DND-41 (cell line): ENCODE measurements around the gene GALR3.
"Not testable (repeated sequence)": the region's sequence is repeated elsewhere in the genome, so short reads cannot be mapped to it uniquely, and the experiment has no call there.

Source experiments
- ATAC-seq: fragments of 200-7000 bp; cut with Tn5 transposase; 3 replicates; pipeline ENCODE4 v1.9.1; 2021; ENCODE audit warnings: low read depth; ENCODE audit not compliant: insufficient read depth
- DNase-seq: peaks from one replicate; pipeline ENCODE4 v3.0.0-alpha.2; 2020
- H2AFZ ChIP-seq: 2 replicates; pipeline ENCODE4 v1.6.0; 2012; ENCODE audit warnings: low read depth, low read length
- H3K27ac ChIP-seq: 2 replicates; pipeline ENCODE4 v1.5.1; 2012; ENCODE audit warnings: low read length, inconsistent platforms
- H3K27me3 ChIP-seq: fragments of 200-600 bp; sonication (generic); 2 replicates; pipeline ENCODE4 v1.6.0; 2012; ENCODE audit warnings: low read length, mild to moderate bottlenecking, inconsistent platforms; ENCODE audit not compliant: insufficient read depth, poor library complexity
- H3K36me3 ChIP-seq: 2 replicates; pipeline ENCODE4 v1.5.1; 2012; ENCODE audit warnings: low read length, inconsistent platforms; ENCODE audit not compliant: insufficient read depth
- H3K4me1 ChIP-seq: 2 replicates; pipeline ENCODE4 v1.5.1; 2012; ENCODE audit warnings: mild to moderate bottlenecking, low read length; ENCODE audit not compliant: insufficient read depth
- H3K4me2 ChIP-seq: 2 replicates; pipeline ENCODE4 v1.6.0; 2012; ENCODE audit warnings: mild to moderate bottlenecking, moderate library complexity, low read length, inconsistent platforms; ENCODE audit not compliant: insufficient read depth
- H3K4me3 ChIP-seq, 2 experiments: fragments of 200-600 bp in 1 of 2; shearing (Covaris generic) in 1 of 2; 2 replicates each; pipeline ENCODE4 v1.5.1; 2012 to 2016; ENCODE audit warnings: inconsistent platforms in 2 of 2, low read length in 2 of 2, mild to moderate bottlenecking in 2 of 2, low read depth in 1 of 2, moderate library complexity in 1 of 2
- H3K79me2 ChIP-seq: 2 replicates; pipeline ENCODE4 v1.6.0; 2012; ENCODE audit warnings: low read length, inconsistent platforms; ENCODE audit not compliant: insufficient read depth
- H3K9ac ChIP-seq: 2 replicates; pipeline ENCODE4 v1.6.0; 2012; ENCODE audit warnings: low read depth, mild to moderate bottlenecking, inconsistent platforms, low read length, moderate library complexity
- H3K9me3 ChIP-seq: 2 replicates; pipeline ENCODE4 v1.5.1; 2012; ENCODE audit warnings: low read length, moderate library complexity, mild to moderate bottlenecking, inconsistent platforms; ENCODE audit not compliant: insufficient read depth, severe bottlenecking
- H4K20me1 ChIP-seq: 2 replicates; pipeline ENCODE4 v1.6.0; 2012; ENCODE audit warnings: low read length; ENCODE audit not compliant: insufficient read depth
- EZH2 ChIP-seq: IDR thresholded peaks from 3 replicates; pipeline ENCODE4 v1.6.1; 2012; ENCODE audit warnings: borderline replicate concordance, low read depth, mild to moderate bottlenecking, moderate library complexity, low read length, inconsistent platforms; ENCODE audit not compliant: severe bottlenecking
- TF ChIP-seq, protein P1 (sequence below): IDR thresholded peaks from 2 replicates; pipeline ENCODE4 v1.5.1; 2012; ENCODE audit warnings: borderline replicate concordance, low read length, moderate library complexity, mild to moderate bottlenecking; ENCODE audit not compliant: poor library complexity, severe bottlenecking; ENCODE audit errors: extremely low read depth

Gene GALR3

GRCh38 chr22:37790234-37790633 is 32.9 kb upstream of the GALR3 start:
- no peaks in the 10 kb centered on the region for H3K4me1 ChIP-seq
- H3K9me3 ChIP-seq, result no peaks in the 10 kb centered on the region
- no peak for ATAC-seq
- no peak overlapping the region for H3K9ac ChIP-seq
- no peak overlapping the region for H2AFZ ChIP-seq
- TF ChIP-seq, protein P1, sequence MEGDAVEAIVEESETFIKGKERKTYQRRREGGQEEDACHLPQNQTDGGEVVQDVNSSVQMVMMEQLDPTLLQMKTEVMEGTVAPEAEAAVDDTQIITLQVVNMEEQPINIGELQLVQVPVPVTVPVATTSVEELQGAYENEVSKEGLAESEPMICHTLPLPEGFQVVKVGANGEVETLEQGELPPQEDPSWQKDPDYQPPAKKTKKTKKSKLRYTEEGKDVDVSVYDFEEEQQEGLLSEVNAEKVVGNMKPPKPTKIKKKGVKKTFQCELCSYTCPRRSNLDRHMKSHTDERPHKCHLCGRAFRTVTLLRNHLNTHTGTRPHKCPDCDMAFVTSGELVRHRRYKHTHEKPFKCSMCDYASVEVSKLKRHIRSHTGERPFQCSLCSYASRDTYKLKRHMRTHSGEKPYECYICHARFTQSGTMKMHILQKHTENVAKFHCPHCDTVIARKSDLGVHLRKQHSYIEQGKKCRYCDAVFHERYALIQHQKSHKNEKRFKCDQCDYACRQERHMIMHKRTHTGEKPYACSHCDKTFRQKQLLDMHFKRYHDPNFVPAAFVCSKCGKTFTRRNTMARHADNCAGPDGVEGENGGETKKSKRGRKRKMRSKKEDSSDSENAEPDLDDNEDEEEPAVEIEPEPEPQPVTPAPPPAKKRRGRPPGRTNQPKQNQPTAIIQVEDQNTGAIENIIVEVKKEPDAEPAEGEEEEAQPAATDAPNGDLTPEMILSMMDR, result no peak
- TF ChIP-seq EZH2, result no peak
- no peak overlapping the region for H3K4me2 ChIP-seq
- H3K27ac ChIP-seq, result no peak overlapping the region
- no peak overlapping the region for H3K4me3 ChIP-seq
- H4K20me1 ChIP-seq, result no peaks in the 10 kb centered on the region
- no peak for DNase-seq
- H3K27me3 ChIP-seq, result no peaks in the 10 kb centered on the region
- no peaks in the 10 kb centered on the region for H3K79me2 ChIP-seq
- no peaks in the 10 kb centered on the region for H3K36me3 ChIP-seq

DNA sequence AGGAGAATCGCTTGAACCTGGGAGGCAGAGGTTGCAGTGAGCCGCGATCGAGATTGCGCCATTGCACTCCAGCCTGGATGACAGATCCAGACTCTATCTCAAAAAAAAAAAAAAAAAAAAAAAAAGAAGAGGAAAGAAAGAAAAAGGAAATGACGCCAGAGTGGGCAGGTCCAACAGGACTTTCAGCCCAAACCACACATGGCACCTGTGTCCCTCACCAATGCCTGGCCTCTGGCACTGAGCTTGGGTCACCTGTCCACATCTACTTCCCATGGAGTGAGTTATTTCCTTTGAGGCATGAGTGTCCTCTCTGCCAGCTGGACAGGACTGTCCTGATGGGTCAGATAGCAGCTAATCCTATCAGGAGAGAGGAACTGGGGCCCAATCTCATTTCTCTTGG is 30.7 kb upstream of the GALR3 start:
- H3K4me3 ChIP-seq, result no peak overlapping the region
- no peak overlapping the region for H3K9ac ChIP-seq
- H3K79me2 ChIP-seq, result no peaks in the 10 kb centered on the region
- H4K20me1 ChIP-seq, result no peaks in the 10 kb centered on the region
- no peak for DNase-seq
- no peaks in the 10 kb centered on the region for H3K27me3 ChIP-seq
- no peak overlapping the region for H2AFZ ChIP-seq
- TF ChIP-seq EZH2, result no peak
- TF ChIP-seq, protein P1, result no peak
- no peak for ATAC-seq
- H3K36me3 ChIP-seq, result no peaks in the 10 kb centered on the region
- no peaks in the 10 kb centered on the region for H3K4me1 ChIP-seq
- H3K9me3 ChIP-seq, result no peaks in the 10 kb centered on the region
- no peak overlapping the region for H3K27ac ChIP-seq
- no peak overlapping the region for H3K4me2 ChIP-seq

DNA sequence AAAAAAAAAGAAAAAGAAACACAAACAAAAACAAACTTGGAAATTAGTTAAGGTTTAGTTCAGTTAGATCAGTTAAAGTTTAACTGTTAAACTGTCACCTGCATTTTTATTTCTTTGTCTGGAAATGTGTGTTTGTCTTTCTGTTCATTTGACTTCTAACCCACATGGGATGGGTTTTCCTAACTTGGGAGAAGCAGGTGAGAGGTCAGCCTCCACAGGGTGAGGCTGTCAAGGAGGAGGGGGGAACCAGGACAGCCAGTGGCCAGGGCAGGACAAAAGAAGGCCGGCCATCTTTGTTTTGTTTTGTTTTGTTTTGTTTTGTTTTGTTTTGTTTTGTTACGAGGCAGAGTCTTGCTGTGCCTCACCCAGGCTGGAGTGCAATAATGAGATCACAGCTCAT is 28.8 kb upstream of the GALR3 start:
- Histone ChIP-seq H4K20me1 (no peaks in the 10 kb centered on the region), H3K4me3 (no peak overlapping the region), H3K9ac (no peak overlapping the region), H3K4me1 (no peaks in the 10 kb centered on the region), H3K9me3 (no peaks in the 10 kb centered on the region), H3K79me2 (no peaks in the 10 kb centered on the region), H2AFZ (no peak overlapping the region), H3K36me3 (no peaks in the 10 kb centered on the region), H3K4me2 (no peak overlapping the region), H3K27me3 (no peaks in the 10 kb centered on the region), H3K27ac (no peak overlapping the region)
- TF ChIP-seq, protein P1, result no peak
- no peak for TF ChIP-seq EZH2
- ATAC-seq, result no peak
- DNase-seq, result no peak

DNA sequence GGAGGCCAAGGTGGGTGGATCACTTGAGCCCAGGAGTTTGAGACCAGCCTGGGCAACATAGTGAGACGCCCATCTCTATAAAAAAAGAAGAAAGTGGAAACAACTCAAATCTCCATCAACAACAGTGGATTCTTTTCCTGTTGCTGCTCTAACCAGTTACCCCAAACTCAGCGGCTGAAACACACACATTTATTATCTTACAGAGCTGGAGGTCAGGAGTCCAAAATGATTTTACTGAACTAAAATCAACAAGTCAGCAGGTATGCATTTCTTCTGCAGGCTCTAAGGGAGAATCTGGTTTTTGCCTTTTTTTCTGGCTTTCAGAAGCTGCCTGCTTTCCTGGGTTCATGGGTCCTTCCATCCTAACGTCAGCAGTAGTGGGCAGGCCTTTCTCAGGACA is 27.1 kb upstream of the GALR3 start:
- no peaks in the 10 kb centered on the region for H3K9me3 ChIP-seq
- H3K27me3 ChIP-seq, result no peaks in the 10 kb centered on the region
- no peaks in the 10 kb centered on the region for H3K79me2 ChIP-seq
- no peaks in the 10 kb centered on the region for H4K20me1 ChIP-seq
- H3K4me2 ChIP-seq, result no peak overlapping the region
- ATAC-seq (no peak), DNase-seq (no peak)
- no peak overlapping the region for H3K9ac ChIP-seq
- H3K27ac ChIP-seq, result no peak overlapping the region
- H3K4me3 ChIP-seq, result no peak overlapping the region
- no peak overlapping the region for H2AFZ ChIP-seq
- TF ChIP-seq, protein P1, result no peak
- no peak for TF ChIP-seq EZH2
- no peaks in the 10 kb centered on the region for H3K4me1 ChIP-seq
- H3K36me3 ChIP-seq, result no peaks in the 10 kb centered on the region

- ATAC-seq, H3K36me3 ChIP-seq, H4K20me1 ChIP-seq, H3K4me3 ChIP-seq, H3K9ac ChIP-seq, DNase-seq, H2AFZ ChIP-seq, H3K9me3 ChIP-seq, H3K4me2 ChIP-seq, H3K79me2 ChIP-seq, H3K27me3 ChIP-seq, H3K27ac ChIP-seq, H3K4me1 ChIP-seq: not testable (repeated sequence)
These were observed 25.9 kb upstream of the GALR3 start for GRCh38 chr22:37797259-37797658.
